DMS 273 (cell line): ENCODE data around the gene LLGL2.
"Not testable (repeated sequence)": the region's sequence is repeated elsewhere in the genome, so short reads cannot be mapped to it uniquely, and the experiment has no call there.

Experiments
- DNase-seq: peaks from one replicate; lab custom pipeline; 2025; ENCODE audit not compliant: unreplicated experiment; lab: John Stamatoyannopoulos, UW

The LLGL2 gene

DNA sequence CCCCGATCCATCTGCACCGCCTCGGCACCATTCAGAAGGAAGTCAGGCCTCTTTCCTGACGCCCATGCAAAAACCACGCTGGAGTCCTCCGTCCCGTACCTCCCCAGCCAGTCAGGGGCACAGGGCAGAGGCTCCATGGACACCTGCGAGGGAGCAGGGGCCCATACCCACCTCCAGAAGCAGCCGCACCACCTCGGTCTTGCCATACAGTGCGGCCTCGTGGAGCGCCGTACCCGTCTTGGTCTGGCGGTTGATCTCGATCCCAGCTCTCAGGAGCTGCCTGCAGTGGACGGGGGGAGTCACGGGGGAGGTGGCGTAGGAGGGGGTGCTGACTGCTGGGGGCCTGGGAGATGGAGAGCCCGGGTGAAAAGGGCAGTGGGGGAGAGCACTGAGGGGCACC, 19.4 kb upstream of the LLGL2 start:
- no peak for DNase-seq

DNA sequence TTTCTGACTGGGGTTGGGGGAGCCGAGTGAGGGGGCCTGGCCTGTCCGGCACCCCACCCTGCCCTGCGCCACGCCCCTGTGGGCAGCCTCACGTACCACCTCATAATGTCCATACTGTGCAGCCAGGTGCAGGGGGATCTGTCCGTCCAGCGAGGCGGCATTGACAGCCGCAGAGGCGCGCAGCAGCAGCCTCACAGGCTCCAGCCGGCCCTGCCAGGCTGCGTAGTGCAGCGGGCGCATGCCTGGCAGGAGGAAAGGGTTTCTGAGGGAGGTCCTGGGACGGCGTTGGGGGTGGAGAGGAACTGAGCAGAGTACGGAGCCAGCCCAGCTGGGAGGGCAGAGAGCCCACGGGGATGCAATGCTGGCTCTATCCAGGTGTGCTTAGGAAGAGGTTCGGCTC, 18.6 kb upstream of the LLGL2 start:
- DNase-seq: no peak

DNA sequence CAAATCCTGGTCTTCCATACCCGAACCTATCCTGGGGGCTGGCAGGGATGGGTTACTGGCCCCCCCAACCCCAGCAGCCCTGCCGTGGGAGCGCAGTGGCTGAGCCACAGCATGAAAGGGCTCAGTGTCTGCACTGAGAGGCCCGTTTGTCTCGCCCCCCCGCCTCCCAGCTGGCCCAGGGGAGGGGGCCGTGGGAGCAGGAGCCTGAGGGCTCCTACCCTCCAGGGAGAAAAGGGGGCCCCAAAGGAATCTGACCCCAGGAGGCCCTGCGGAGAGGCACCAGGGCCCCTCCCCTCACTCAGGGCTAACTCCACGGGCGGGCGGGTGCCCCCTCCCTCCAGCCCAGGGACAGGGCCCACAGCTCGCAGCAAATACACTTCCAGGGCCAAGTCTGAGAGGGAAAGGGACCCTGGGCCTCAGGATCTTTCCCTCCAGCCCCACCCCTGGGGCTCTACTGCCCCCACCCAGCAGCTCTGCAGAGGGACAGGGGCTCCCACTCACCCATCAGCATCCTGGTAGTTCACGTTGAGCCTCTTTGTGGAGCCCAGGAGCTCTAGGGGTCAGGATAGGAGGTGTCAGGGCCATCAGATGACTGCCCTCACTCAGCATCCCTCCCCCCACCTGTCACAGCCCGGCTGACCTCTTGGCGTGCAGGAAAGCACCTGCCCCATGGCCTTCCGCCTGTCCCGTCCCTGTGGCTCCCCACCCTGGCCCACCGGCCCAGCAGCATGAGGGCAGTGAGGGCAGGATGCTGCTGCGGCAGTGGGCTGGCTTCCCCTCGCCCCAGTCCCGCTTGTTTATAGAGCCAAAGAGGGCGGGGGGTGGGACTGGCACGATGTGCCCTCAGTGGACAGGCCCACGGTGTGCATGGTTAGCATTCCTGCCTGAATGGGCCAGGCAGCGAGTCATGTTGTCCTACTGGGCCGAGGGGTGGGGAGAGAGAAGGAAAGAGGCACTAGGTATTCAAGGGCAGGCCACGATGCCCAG, 17.5 kb upstream of the LLGL2 start:
- no peak for DNase-seq

DNA sequence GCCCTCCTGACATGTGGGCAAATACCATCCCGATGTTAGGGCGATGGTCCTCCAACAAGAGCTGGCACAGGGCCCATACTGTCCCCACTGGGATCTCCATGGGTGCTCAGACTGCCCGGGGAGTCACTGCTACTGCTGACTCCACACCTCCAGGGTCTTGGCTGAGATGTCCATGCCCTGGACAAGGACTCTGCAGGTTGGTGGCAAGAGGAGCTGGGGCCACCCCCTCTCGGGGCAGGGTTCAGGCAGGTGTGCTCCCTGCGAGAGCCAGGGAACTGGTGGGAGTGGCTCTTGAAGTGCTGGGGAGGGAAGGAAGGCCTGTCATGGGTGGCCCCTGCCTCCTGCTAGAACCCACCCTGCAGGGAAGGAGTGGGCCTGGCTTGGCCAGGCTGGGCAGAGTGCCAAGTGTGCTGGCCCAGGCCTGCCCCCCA, 16.6 kb upstream of the LLGL2 start:
- DNase-seq: no peak

DNA sequence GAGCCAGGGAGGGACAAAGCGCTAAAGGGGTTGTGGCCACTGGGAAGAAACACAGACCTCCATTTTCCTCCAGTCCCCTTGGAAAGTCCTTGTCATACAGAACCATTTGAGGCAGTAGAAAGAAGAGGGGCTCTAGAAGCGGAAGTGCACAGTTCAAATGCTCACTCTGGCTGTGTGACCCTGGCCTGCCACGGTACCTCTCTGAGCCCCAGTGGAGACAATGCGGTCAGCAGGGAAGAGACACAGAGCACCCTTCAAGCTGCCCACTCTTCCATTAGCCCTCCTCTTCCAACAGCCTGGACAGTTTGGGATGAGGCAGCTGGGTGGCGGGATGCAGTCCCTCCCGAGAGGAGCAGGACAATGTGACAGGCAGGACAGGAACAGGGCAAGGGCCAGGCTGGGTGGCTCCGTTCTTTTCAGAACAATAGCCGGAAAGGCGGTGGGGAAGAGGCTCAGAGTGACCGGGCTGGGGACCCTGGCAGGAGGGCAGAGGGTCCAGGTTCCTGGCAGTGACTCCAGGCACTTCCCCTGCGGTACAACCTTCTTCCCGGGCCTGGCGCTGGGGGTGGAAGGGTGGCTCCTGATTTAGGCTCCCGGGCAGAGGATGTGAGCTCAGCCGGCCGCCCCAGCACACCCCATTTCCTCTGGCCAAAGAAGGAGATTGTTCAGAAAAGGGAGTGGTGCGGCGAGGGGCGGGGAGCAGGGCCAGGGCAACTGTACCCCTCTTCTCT, 15.8 kb upstream of the LLGL2 start:
- DNase-seq: no peak

DNA sequence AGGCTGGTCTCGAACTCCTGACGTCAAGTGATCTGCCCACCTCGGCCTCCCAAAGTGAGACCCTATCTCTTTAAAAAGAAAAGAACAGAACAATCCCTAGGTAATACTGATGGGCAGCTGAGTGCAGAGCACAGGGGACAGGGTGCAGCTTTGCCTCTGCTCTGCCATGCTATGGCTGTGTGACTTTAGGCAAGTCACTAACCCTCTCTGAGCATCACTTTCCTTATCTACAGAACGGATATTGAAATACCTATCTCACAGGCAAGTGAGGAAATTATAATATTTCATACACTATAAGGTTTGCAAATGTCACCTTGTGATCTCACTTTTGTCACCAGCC, 14.3 kb upstream of the LLGL2 start:
- DNase-seq: no peak

DNA sequence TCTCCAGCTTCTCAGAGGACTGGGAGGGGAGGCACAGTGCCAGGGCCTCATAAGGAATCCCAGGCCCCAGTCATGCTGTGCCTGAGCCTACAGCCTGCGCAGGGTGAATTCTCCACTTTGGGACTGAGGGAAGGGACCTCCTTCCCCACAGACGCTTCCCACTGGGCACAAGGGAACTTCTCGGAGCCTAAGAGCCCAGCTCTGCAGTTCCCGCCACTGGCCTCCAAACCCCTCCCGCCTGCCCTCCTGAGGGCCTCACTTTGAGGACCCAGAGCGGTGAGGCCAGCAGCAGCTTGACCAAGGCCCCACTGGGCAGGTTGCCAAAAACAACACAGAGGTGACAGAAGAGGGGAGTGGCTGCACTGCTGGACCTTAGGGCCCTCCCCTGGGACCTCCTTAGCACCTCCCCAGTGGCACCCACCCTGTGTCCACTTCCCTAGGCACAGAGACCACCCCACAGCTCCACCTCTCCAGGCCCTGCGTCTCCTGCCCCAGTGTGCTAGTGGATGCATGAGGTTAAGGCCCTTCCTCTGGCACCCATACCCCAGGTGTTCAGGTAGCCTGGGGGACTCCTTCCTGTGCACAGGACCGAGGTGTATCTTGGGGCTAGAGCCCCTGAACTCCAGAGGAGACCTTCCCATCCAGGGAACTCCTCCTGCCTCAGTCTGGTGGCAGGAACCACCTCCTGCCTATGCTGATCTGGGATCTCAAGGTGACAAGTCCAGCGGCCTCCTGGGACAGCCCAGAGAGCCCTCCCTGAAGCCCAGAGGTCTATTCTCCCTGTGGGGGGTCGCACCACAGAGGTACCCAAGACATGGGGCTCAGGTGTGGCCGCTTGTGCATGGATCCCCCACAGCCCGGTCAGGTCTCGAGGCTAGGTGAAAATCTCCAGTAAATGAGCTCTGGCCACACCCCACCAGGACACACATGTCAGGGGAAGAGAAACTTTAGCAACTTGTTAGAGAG, 13.6 kb upstream of the LLGL2 start:
- DNase-seq: no peak

DNA sequence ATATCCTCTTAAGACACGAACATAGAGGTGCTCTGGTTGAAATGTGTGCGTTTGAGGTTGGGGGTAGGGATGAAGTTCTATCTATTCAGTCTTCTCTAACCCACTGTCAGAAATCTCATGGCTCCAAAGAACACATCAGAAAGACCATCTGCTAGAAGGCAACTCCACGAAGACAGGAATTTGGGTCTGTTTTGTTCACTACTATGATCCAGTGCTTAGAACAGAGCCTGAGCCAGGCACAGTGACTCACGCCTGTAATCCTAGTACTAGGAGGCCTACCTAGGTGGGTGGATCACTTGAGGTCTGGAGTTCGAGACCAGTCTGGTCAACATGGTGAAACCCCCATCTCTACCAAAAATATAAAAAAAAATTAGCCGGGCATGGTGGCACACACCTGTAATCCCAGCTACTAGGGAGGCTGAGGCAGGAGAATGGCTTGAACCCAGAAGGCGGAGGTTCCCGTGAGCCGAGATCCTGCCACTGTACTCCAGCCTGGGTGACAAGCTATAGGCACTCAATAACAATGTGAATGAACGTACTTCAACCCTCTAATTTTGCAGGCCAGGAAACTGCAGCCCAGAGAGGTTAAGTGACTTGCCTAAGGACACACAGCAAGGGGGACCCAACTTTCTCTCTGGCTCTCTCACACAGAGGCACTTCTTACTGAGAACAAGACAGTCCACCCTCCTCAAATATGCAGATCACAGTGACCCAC, 12.4 kb upstream of the LLGL2 start:
- no peak for DNase-seq

DNA sequence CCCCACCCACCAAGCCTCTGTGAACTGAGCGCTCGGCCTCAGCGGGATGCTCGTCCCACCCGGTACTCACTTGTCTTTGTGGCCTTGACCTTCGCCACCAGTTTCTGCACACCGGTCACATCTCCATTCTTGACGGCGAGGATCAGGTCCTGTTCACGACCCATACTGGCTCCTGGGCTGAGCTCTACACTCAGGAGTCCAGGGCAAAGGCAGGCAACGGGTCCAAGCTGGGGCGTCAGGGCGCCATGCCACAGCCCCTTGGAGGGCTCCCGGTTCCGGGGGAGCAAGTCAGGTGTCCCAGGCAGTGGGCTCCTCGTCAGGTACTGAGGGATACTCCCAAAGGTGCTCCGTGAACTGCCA, 11.9 kb upstream of the LLGL2 start:
- DNase-seq: no peak

DNA sequence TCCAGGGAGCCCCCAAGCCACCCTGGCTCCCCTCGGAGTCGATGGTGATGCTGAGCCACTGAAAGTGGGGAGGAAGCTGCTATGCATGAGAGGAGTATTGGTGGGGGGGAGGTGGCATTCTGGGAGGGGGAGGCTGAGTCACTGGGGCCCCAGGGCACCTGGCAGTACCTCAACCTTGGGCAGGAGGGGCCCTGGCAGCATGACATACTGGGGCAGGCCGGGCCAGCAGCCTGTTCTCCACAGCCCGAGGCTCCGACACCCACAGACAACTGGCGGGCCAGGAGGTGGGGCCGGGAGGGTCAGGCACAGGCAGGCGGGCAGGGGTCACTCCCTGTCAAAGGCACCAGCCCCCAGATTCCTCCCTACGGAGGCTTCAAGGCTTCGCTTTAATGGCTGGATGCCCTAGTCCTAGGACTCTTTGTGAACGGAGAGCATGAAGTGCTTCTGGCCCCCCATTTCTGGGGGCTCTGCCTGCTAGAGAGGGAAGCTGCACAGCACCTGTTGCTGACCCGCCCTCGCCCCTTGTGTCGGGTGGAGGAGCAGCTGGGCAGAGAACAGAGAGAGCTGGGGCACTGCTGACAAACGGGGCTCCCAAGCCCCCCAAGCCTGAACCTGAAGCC, 11.1 kb upstream of the LLGL2 start:
- DNase-seq: peak; percentile 43

DNA sequence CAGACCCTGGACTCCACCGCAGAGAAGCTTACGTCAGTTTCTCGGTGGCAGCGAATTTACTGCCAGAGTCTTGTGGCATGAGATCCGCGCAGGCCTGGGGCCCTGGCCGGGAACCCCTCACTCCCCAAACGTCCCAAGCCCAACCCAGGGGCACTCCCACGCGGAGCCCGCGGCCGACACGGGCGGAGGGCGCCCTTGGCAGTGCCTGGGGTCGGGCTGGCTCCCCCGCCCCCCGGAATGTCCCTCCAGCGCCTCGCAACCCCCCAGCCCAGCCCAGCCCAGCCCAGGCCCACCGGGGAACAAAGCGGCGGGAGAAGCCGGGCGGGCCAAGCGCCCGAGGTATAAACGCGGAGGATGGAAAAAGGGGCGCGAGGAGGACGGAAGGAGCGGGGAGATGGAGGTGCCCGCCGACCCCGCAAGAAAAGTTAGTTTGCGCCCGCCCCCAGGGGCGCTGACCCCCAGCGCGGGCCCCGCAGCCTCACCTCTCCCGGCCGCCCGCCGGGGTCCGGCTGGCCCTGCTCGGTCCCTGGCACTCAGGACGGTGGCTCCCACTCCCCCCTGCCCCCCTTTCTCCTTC, 10.5 kb upstream of the LLGL2 start:
- peak; percentile 67 for DNase-seq

DNA sequence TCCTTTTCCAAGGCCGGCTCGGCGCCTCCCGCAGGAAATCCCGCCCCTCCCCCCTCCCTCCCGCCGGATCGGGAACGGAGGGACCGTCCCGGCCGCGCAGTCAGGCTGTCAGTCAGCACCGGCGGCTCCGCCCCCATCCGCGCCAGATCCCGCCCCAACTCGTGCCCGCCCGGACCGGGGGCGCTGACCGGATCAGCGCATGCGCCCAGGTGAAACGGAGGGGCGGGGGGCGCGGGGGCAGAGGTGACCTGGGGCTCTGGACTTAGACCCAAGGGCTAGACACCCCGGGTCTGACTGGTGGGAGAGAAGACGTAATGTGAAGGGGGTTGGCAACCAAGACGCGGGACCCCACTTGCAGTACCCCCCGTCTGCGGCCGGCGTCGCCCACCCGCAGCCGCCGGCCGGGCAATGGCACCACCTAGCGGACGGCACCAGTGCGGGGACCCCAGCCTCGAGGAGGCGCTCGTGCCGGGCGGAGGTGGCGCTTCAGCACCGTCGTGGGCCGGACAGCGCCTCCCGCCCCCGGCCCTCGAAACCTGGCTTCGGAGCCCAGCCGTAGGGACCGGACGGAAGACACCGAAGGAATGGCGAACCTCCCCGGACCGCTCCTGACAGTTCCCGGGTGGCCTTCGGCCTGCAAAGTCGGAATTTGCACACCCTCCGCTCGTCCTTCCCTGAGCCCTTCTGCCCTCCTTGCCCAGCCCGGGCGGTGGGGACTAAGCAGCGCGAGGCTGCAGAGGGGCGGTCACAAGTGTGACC, 9.8 kb upstream of the LLGL2 start, which contains the start of gene CASKIN2:
Gene CASKIN2, minus strand, starts transcription at position 42 of the 759 bp plus-strand sequence. CDS start 1,733 bp downstream, outside the sequence.
- DNase-seq: peak; percentile 96

DNA sequence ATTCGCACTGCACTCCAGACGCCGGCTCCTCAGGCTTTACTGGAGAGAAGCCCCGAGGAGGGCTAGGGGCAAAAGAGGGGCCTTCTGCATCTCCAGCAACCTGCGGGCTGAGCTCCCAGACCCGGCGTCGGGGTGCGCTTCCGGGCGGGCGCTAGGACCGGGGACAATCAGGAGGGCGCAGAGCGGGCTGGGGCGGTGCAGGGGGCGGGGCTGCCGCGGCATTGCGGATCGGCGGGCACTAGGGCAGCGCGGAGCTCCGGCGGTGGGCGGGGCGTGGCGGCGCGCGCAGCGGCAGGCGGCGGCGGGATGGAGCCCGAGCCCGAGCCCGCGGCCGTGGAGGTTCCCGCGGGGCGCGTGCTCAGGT, 9.3 kb upstream of the LLGL2 start, which contains the start of gene TSEN54:
Gene TSEN54, plus strand, starts transcription at position 274 of the 364 bp plus-strand sequence. Its CDS starts 33 bp downstream, at position 307.
- DNase-seq: peak; percentile 95

DNA sequence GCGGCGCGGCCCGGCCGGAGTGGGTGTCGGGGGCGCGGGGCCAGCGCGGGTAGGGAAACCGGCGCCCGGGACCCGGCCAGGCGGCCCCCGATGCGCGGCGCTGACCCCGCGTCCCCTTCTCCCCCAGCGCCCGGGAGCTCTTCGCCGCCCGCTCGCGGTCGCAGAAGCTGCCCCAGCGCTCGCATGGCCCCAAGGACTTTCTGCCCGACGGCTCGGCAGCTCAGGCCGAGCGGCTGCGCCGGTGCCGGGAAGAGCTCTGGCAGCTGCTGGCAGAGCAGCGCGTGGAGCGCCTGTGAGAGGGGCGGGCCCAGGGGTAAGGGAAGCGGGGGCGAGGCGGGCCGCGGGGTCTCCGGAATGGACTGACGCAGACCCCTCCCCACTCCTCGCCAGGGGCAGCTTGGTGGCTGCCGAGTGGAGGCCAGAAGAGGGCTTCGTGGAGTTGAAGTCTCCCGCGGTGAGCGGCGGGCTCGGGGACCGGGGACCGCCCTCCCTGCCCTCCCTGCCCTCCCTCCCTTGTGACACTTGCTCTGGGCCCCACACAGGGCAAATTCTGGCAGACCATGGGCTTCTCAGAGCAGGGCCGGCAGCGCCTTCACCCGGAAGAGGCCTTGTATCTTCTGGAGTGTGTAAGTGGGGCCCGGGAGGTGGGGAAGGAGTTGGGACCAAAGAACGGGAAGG, 8.7 kb upstream of the LLGL2 start:
- DNase-seq: peak; percentile 75

DNA sequence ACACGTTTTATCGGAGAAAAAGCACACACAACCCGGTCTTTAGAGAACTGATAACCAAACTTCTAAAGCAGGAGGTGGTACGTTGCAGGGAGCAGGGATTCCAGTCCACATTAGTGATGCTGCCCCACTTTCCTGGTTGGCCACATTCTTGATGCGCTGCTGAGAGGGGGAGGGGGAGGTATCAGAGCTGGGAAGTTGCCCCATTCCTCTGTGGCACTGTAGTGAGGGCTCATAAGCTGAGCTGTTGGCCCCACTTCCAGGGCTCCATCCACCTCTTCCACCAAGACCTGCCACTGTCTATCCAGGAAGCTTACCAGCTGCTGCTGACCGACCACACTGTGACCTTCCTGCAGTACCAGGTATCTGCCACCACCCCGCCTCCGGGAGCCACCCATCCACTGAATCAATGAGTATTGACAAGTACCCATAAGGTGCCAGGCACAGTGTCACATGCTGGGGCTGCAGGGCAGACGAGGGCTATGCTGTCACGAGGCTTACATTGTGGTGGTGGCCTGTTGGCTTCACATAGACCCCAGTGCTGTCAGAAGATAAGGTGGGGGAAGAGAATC, 8.1 kb upstream of the LLGL2 start:
- DNase-seq: no peak

DNA sequence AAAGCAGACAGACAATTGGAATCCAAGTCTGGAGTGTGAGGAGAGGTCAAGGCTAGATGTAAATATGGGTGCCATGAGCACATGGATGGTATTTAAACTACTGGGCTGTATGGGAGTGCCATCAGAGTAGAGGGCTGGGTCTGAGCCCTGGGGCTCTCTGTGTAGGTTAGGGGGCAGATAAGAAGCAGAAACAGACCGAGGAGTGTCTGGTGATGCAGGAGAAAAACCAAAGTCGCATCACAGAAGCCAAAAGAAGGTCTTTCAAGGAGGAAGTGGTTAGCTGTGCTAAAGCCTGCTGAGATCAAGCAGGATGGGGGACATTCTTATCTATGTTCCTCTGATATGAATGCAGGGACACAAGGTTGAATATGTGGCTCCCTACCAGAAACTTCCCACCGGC, 7.3 kb upstream of the LLGL2 start:
- no peak for DNase-seq

DNA sequence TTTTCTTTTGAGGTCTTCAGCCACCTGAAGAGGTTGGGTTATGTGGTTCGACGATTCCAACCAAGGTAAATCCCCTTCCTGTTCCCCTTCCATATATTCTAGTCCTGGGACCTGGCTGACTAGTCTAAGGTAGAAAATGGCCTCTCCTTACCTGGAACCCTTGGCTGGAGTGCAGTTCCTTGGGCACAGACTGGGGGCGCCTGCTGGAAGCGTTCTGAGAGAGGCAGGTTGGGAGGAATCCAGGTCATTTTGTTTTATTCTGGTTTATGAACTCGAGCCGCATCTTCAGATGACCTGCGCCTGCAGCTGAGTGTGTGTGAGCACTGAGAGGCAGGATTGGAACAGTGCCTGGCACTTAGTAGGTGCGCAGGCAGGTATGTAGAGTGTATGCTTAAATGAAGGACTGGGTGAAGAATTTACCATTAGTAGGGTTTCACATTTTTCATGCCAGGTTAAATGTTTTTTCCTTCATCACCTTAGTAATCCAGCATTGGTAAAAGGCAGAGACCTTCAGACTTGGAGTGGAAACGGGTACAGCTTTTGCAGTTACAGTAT, 6.4 kb upstream of the LLGL2 start:
- DNase-seq: no peak

DNA sequence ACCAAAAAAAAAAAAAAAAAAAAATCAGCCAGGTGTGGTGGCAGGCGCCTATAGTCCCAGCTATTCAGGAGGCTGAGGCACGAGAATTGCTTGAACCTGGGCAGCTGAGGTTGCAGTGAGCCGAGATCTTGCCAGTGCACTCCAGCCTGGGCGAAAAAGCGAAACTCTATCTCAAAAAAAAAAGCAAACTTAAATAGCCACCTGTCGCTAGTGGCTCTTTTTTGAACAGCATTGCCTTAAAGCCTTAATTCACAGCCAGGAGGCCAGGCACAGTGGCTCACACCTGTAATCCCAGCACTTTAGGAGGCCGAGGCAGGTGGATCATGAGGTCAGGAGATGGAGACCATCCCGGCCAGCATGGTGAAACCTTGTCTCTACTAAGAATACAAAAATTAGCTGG, 5.1 kb upstream of the LLGL2 start:
- not testable (repeated sequence) for DNase-seq
